AG04450 (cell line): ENCODE data around the gene TSSC4. TPM values are rescaled to one million over a fixed set of nuclear protein-coding genes. Genes with fewer than 3 reads are reported as not detected.

ENCODE experiments used
- CTCF ChIA-PET: fragments of 300-600, 350-600 bp; formaldehyde crosslinking; extraction: SDS; loops from one replicate; lab custom pipeline; 2022; ENCODE audit warnings: antibody characterized with exemption, inconsistent platforms; lab: Charles Lee
- POLR2A ChIA-PET: fragments of 350-600 bp; formaldehyde crosslinking; extraction: SDS; loops from one replicate; lab custom pipeline; 2021; ENCODE audit warnings: antibody characterized with exemption, inconsistent platforms; lab: Yijun Ruan, JAX
- DNase-seq: peaks from one replicate; pipeline ENCODE4 v3.0.0-alpha.2; 2011; ENCODE audit warnings: low read depth, low spot score
- H3K27ac ChIP-seq: one replicate; pipeline ENCODE4 v1.5.1; 2012; ENCODE audit warnings: low read depth, low read length, control low read depth
- H3K27me3 ChIP-seq: one replicate; pipeline ENCODE4 v1.6.0; 2012; ENCODE audit warnings: low read length; ENCODE audit not compliant: control insufficient read depth, insufficient read depth
- H3K4me3 ChIP-seq: 2 replicates; pipeline ENCODE4 v1.5.1; 2011; ENCODE audit warnings: mild to moderate bottlenecking, low read depth, low read length, control low read depth
- H3K9me3 ChIP-seq: 2 replicates; pipeline ENCODE4 v1.5.1; 2012; ENCODE audit warnings: low read length; ENCODE audit not compliant: control insufficient read depth, insufficient read depth
- CTCF ChIP-seq: IDR thresholded peaks from 2 replicates; pipeline ENCODE4 v1.5.1; 2011; ENCODE audit warnings: low read depth, low read length, control low read depth, inconsistent platforms
- polyA plus RNA-seq: library from polyadenylated mRNA; depleted of rRNA; stranded (reverse); fragments of >200 nt; gene quantifications from 2 replicates; pipeline ENCODE4 v1.2.3, GENCODE V29; 2011

Gene TSSC4
- polyA plus RNA-seq, 1 experiment, result 13.3 TPM

- no peak for TF ChIP-seq CTCF
- DNase-seq, result no peak
- Histone ChIP-seq H3K27ac (no peak overlapping the region), H3K4me3 (no peak overlapping the region), H3K9me3 (no peaks in the 10 kb centered on the region; the same call in 1 of the 2 replicates), H3K27me3 (peaks cover 5% of the 10 kb centered on the region)
- ChIA-PET CTCF (no interaction called here), POLR2A (no interaction called here)
Measured at GRCh38 chr11:2424811-2425495, 24.4 kb downstream of the TSSC4 start.

- no peak for DNase-seq
- ChIA-PET POLR2A (no interaction called here), CTCF (interaction anchor here (3.1 kb wide), 1 partner anchor 107 kb away, joined by 38 read pairs; no protein-coding TSS in a partner anchor)
- H3K27ac ChIP-seq, result no peak overlapping the region
- no peak for TF ChIP-seq CTCF
- H3K27me3 ChIP-seq, result peaks cover 5% of the 10 kb centered on the region
- H3K4me3 ChIP-seq, result no peak overlapping the region
- H3K9me3 ChIP-seq, result no peaks in the 10 kb centered on the region; the same call in 1 of the 2 replicates
Measured at GRCh38 chr11:2425506-2425905, 25.0 kb downstream of the TSSC4 start.

- DNase-seq, result no peak
- no peak for TF ChIP-seq CTCF
- ChIA-PET POLR2A (no interaction called here), CTCF (interaction anchor here (3.1 kb wide), 1 partner anchor 106 kb away, joined by 38 read pairs; no protein-coding TSS in a partner anchor)
- Histone ChIP-seq H3K9me3 (no peaks in the 10 kb centered on the region; the same call in none of the 2 replicates), H3K27ac (no peak overlapping the region), H3K27me3 (peaks cover 5% of the 10 kb centered on the region), H3K4me3 (no peak overlapping the region)
Measured at GRCh38 chr11:2426221-2426620, 25.7 kb downstream of the TSSC4 start.

- H3K27me3 ChIP-seq, result peaks cover 3% of the 10 kb centered on the region
- H3K4me3 ChIP-seq, result no peak overlapping the region
- ChIA-PET POLR2A (no interaction called here), CTCF (interaction anchor here (3.1 kb wide), 1 partner anchor 105 kb away, joined by 38 read pairs; no protein-coding TSS in a partner anchor)
- TF ChIP-seq CTCF, result no peak
- H3K27ac ChIP-seq, result no peak overlapping the region
- DNase-seq, result no peak
- H3K9me3 ChIP-seq, result no peaks in the 10 kb centered on the region; the same call in none of the 2 replicates
Measured at GRCh38 chr11:2426826-2427521, 26.4 kb downstream of the TSSC4 start.
